GM18498 (cell line): ENCODE data around the gene VEPH1.

ENCODE experiments used
- ATAC-seq: cut with Tn5 transposase; IDR thresholded peaks from one replicate; pipeline ENCODE4 v1.9.1; 2021; ENCODE audit warnings: mild to moderate bottlenecking, moderate library complexity; ENCODE audit not compliant: unreplicated experiment

The VEPH1 gene

DNA sequence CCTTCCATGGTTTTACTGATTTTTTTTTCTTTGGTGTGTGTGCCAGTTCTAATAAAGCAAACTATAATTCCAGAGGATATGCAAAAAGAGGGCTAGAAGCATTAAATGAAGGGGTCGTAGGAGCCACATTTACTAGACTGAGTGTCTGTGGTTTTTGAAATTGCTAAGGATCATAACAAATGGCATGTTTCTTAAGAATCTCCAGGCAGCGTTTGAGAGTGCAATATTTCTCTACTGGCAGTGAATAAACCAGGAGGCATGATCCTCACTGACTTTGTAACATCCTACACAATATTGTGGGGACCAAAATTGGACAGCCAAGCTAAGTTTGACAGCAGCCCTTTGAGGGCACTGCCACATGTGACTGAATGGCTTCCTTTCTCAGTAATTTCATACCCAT, 227.4 kb downstream of the VEPH1 start:
- no peak for ATAC-seq

DNA sequence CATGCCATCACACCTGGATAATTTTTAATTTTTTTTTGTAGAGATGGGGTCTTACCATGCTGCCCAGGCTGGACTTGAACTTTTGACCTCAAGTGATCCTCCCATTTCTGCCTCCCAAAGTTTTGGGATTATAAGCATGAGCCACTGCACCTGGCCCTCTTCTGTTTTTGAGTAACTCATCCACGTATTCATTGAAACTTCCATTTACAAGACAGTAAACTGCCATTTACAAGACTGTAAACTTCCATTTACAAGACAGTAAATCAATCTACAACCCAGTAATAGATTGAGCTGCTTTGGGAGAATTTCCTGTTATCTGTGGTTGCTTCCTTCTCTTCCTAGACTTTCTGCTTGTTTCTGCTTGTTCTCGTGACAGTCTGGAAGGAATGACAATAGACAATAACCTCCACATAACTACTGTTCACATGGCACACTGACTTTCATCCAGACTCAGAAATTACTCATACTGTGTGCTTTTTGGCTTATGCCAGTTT, 228.5 kb downstream of the VEPH1 start:
- no peak for ATAC-seq

DNA sequence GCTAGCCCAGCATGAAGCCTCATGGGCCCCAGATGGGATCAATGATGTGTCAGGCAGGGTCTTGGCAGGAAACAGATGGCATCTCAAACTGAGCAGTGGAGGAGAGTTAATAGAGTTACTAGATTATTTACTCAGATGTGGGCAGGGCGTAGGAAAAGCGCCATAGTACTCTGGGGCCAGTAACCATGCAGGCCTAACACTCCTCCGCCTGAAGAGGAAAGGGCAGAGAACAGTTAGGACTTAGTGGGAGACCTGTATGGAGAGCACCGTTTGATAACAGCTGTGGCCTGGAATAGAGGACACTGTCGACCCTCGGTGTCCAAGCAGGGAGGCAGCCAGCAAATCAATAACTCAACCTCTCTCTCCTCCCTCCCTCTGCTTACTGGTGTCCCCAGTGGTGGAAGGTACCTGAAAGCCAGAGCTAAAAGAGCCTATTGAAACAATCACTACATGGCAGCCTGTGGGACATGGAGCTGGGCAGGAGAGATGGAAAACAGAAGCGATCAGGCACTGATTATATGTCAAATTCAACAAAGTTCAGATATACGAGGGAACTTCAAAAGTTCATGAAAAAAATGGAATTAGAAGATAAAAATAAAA, 231.8 kb downstream of the VEPH1 start:
- no peak for ATAC-seq

DNA sequence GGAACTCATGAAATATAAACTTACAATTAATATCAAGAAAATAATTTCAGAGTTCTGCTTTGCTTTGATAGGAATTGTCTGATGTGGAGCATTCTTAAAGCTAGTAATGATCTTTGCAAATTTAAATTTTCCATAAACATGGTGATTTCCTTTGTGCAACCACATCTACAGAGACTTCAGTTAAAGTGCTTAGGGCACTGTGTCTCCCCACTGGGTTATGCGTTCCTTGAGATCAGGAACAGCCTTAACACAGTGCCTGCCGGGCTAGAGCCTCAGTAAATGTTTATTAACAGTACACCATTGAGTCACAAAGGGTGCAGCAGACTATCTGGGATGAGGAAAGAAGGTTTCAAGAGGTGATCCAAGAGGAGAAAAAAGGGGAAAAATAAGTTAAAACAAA, 235.2 kb downstream of the VEPH1 start:
- no peak for ATAC-seq

DNA sequence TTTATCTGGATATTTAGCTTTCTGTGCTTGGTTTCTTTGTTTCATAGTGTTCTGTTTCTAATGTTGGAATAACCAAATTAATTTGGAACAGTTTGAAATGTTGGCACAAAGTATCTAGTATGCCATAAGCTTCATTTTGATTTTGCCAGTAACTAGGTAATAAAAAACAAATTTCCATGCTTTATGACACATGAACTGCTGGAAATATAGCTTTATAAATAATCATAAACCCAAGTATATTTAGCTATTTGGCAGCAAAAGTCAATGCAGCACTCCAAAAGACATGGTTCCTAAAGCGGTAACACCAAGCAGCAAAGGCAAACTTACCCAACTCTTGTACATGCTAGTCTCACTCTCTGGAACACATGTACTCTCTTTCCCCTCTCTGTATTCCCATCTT, 237.3 kb downstream of the VEPH1 start:
- no peak for ATAC-seq

DNA sequence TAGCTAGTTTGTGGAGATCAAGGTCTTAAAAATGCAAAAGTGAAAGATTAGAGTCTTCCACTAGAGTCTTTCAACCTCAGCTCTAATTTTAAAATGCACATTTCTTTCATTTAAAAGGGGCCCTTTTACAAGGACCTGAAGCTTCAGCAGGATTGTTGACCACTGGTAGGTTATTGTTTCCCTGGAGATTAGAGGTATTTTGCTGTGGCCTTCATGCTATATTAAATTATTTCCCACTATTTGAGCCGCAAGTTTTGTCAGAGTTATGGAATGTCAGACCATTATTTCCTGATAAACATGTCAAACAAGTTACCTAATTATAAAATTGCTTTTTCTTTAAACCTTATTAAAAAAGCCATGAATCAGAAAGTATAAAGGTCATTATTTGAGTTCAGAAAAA, 240.2 kb downstream of the VEPH1 start:
- ATAC-seq, result no peak

DNA sequence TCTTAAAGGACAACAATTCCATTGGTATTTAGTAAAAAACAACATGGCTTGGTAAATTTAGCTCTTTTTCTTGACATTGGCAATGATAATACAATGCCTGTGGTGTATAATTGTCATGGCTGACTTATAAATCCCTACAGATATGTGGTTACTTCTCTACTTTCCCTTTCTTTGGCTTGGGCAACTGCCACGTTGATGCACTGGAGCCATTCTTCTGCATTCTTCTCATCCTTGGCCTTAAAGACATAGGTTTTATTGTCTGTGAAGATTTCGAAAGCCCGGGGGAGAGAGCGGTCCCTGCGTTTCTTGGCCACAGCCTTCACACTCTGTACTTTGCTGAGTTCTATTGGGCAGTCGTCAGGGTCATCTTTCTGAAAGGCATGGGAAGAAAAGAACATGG, 242.2 kb downstream of the VEPH1 start:
- ATAC-seq, result no peak

DNA sequence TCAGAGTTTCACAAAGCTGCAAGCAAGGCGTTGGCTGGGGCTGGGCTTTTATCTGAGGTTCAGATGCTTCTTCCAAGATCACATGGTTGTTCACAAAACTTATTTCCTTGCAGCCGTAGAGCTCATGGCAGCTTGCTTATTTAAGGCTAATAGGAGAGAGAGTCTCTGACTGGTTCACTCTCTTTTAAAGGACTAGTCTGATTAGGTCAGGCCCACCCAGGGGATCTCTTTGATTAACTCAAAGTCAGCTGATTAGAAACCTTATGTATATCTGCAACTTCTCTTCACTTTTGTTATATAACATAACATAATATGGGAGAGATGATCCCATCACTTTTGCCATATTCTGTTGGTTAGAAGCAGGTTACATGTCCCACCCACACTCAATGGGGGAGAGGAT, 243.4 kb downstream of the VEPH1 start:
- no peak for ATAC-seq

DNA sequence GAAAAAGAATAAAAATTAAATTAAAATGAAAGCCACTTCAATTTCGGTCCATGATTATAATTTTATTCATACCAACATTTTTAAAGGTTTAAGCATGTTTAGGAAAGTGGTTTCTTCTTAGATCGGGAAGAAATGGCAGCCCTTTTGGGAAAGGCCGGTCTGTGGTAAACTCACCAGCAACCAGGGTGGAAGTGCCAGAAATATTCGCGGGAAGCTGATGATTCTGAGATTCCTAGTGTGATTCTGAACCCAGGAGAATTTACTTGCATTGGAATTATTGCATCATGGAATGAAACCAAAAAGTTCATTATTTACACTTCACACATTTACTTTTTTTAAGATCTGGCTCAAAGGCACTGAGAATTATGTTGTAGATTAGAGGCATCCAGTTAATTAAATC, 246.1 kb downstream of the VEPH1 start:
- no peak for ATAC-seq

DNA sequence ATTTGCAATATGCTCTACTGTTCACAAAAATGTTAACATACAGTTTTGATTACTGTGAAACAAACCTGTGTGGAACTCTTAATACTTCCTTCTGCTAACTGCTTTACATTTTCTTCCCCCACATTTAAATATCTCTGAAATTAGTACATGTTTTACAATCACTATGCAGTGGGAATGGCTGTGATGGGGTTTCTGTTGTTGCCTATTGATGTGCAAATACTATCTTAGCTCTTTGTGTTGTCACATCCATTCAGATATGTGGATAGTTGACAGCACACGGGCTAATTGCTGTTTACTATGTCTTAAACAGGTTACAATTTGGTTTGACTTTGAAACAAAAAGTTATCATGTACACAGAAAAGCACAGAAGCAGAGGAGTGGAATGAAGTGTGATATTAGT, 247.4 kb downstream of the VEPH1 start:
- no peak for ATAC-seq

DNA sequence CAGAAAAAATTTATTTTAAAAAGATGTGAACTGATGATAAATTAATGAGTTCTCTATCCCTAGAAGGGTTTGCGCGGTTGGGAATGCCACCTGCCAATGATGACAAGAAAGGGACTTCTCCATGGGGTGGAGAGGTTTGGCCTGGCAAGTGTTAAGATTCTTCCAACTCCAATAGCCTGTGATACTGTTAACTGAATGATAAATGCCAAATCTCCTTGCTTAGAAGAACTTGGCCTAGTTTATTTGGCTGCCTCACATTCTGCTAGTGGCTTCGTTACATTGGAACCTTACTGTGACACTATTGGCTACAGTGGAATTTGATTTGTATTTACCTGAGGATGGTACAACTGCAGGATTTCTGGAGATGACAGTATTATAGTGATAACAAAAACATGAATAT, 251.5 kb downstream of the VEPH1 start:
- no peak for ATAC-seq

DNA sequence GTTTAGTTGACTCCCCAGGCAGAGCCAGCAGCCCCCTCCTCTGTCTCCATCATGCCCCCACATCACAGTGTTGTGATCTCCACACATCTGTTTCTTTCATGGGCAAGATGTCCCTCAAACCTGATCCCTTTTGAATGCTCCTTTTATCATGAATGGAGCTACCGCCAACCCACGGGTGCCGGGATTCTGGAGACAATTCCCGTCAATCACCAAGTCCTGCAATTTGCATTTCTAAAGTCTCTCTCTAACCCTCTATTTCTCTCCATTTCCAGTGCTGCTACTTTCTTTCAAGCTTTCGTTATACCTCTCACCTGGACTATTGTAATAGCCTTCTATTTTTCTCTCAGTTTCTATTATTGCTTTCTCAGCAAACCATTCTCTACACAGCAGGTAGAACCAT, 253.6 kb downstream of the VEPH1 start:
- no peak for ATAC-seq

DNA sequence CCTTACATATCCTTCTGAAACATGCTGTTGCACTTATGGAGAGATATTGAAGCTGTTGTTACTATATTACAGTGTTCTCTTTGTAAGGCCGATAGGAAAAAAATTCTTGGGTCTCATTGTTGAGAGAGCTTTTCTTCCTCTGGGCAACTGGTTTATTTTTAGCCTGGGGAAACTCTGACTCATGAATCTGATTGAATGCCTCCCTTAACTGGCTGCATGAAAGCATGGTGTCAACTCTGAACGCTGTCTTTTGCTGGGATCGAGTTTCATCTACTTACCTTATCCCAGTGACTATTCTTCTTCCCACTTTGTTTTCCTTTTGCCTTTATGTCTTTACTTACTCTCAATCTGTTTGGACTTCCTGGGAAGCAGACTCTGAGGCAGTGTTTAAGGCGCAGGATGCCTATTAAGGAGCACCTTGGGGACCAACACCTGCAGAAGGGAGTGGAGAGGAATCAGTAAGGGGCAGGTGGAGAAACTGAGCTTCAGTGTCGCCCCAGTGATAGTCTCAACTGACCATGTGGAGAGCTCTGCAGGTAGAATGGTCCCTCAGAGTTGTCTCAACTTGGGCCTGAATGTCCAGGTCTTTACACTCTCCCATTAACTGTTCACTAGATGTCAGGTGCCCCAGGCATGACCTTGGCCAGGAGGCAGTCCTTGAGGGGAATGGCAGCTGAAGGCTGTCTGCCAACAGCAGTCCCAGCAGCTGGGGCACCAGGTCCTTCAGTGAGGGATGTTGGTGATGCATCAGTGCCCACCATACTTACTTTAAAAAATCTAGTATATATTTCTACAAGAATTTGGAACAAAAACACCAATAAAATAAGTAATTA, 254.4 kb downstream of the VEPH1 start:
- ATAC-seq, result no peak

DNA sequence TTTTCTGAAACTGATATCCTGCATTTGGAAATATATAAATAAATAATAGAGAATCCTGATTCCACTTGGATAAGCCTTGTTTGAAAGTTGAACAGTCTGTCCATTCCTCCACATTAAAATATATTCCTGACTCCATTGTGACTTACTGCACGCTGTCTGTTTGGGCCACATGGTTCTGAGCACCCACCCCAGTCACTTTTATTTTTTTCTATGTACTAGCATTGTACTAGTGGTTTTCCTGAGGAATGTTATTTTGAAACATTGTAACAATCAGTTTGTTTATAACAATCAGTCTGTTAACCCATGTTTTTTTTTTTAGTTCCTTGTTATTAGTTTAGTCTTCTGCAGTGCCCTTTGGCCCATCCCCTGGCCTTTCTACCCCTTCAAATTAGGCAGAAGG, 255.8 kb downstream of the VEPH1 start:
- ATAC-seq, result no peak

DNA sequence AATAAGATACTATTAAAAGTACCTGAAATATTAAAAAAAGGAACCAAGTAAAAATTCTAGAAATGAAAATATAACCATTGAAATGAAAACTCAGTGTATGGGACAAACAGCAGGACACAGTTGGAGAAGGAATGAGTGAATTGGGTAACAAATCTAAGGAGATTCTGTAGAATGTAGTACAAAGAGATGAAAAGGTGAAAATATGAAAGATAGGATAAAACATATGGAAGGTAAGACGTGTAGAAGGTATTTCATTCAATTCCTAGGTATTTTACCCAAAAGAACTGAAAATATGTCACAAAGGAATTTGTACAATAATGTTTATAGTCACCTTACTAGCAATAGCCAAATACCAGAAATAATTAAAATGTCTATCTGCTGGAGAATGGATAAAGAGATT, 260.4 kb downstream of the VEPH1 start:
- no peak for ATAC-seq

DNA sequence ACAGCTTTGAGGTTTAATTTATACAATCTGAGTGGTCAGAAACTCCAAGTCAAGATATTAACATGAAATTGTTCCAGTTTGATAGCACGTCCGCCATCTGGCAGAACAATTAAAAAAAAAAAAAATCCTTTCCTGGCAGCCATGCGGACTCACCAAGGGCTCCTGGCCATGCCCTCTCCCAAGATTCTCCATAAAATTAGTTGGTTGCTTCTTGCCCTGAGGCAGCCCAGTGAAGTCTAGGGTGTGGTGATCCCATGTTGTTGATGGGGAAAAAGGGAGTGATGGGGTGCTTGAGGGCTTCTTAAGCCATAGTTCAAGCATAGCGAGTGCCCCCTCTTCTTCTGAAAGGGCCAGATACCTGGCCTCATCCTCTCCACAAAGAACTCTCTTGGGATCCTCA, 261.6 kb downstream of the VEPH1 start:
- no peak for ATAC-seq

DNA sequence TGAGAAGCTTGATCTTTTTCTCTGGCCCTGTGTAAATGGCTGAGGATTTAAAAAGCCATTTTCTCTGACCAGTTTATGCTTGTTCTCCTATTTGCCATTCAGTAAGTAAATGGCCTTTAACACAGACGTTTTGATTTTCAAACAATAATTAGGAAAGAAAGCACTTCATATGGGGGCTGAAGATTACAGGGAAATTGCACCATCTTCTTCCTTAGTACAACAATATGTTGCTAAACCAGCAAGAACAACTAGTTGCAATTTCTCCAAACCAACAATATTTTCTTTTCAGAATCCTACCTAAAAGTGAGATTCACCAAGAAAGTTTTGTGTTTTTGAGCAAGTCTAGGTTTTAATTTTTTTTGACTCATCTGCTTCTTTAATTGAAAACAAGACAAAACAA, 262.8 kb downstream of the VEPH1 start:
- ATAC-seq, result no peak

DNA sequence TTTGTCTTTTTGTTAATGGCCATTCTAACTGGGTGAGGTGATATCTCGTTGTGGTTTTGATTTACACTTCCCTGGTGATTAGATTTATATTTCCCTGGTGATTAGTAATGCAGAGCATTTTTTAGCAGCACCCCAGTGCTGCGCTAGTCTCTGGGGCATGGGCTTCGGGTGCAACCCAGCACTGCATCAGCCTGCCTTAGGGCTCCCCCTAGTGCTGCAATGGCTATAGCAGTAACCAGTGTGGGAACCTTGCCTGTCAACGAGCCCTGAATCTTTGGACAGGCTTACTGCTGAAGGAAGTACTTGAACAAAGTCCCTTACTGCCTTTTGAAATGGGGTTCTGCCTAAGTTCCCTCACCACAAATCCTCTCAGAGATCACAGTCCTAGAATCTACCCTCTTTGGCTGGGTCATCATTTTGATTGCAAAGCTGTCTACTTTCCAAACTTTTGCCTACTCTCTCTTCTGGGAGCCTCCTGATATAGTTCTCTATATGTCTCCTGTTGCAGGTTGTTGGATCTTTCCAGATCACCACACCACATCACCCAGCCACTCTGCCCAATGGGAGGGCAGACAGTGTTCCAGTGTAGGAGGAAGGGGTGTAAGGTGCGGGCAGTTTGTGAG, 264.0 kb downstream of the VEPH1 start:
- peak; percentile 100 for ATAC-seq

DNA sequence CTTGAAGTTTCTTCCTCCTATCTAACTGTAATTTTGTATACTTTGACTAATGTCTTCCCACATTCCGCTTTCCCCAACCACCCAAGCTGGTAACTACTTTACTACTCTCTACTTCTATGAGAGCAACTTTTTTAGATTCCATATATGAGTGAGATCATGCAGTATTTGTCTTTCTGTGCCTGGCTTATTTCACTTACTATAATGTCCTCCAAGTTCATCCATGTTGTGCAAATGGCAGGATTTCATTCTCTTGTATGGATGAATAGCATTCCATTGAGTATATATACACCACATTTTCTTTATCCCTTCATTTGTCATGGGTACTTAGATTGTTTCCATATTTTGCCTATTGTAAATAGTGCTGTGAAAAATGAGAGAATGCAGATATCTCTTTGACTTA, 264.8 kb downstream of the VEPH1 start:
- ATAC-seq, result no peak

DNA sequence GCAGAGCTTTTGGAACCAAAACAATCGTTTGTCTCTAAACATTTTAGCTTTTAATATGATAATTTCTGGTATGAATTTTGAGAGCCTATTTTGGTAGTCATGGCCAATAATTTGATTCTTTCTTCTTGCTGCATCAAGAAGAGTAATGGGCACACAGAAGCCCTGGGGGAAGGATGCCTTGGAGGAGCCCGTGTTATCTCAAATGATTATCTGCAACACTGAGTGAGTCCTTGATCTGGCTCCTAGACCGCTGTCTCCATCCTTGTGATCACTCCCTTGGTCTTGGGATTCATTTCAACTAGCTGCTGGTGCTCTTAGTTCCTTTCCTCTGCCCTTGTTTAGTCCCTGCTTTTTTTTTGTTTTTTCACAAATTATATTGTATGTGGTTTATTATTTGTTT, 265.3 kb downstream of the VEPH1 start:
- ATAC-seq, result no peak

DNA sequence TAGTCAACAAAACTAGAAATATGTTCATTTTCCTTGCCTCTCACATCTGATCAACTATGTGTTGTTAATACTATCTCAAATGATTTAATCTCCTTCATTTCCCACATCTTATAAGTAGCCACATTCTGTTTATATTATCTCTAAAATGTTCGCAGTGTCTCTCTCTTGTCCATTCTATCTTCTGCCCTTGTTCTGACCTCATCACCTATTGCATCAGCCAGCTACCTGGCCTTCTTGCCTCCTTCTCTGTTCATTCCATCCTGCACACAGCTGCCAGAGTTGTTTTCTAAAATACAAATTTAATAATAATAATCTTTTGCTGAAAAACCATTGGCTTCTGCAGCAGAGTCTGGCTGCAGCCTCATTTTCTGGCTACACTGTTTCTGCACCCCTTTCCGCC, 267.9 kb downstream of the VEPH1 start:
- ATAC-seq, result no peak

DNA sequence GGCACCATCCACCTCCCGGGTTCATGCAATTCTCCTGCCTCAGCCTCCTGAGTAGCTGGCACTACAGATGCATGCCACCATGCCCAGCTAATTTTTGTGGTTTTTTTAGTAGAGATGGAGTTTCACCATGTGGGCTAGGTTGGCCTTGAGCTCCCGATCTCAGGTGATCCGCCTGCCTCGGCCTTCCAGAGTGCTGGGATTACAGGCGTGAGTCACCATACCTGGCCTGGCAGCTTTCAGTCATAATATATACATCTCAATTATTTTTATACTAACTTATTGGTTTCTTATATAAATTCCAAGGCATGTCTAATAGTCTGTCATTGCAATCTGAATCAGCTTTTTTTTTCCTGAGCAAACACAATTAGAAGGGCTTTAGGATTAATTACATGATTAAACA, 269.3 kb downstream of the VEPH1 start:
- ATAC-seq, result no peak
